Liver (tissue), 9 donors: ENCODE measurements around the gene C2orf49. TPM values are rescaled to one million over a fixed set of nuclear protein-coding genes. Genes with fewer than 3 reads are reported as not detected.

Source experiments
- DNase-seq: peaks from one replicate; pipeline ENCODE4 v3.0.0-alpha.2; 2017; ENCODE audit warnings: low spot score
- H3K27ac ChIP-seq, 2 donors: one replicate each; pipeline ENCODE4 v1.7.0; 2013; ENCODE audit warnings: inconsistent platforms in 2 of 2, low read length in 2 of 2, control low read depth in 1 of 2, low read depth in 1 of 2, mild to moderate bottlenecking in 1 of 2
- H3K27me3 ChIP-seq, 4 donors: one replicate each; pipeline versions ENCODE4 v1.6.1 to v1.7.0; 2013; ENCODE audit warnings: low read length in 3 of 4, inconsistent platforms in 1 of 4, mild to moderate bottlenecking in 1 of 4, moderate library complexity in 1 of 4; ENCODE audit not compliant: control insufficient read depth in 4 of 4, insufficient read depth in 4 of 4
- H3K36me3 ChIP-seq, 4 donors: one replicate each; pipeline versions ENCODE4 v1.6.1 to v1.7.0; 2013; ENCODE audit warnings: low read length in 3 of 4, mild to moderate bottlenecking in 3 of 4, low read depth in 1 of 4, moderate library complexity in 1 of 4; ENCODE audit not compliant: control insufficient read depth in 4 of 4, insufficient read depth in 3 of 4
- H3K4me1 ChIP-seq, 4 donors: one replicate each; pipeline versions ENCODE4 v1.6.1 to v1.7.0; 2013; ENCODE audit warnings: low read length in 3 of 4, mild to moderate bottlenecking in 3 of 4, moderate library complexity in 1 of 4; ENCODE audit not compliant: control insufficient read depth in 4 of 4, insufficient read depth in 4 of 4
- H3K4me3 ChIP-seq, 3 donors: one replicate each; pipeline versions ENCODE4 v1.6.1 to v1.7.0; 2013; ENCODE audit warnings: low read length in 3 of 3, control low read depth in 1 of 3, low read depth in 1 of 3, mild to moderate bottlenecking in 1 of 3
- H3K9ac ChIP-seq, 2 donors: one replicate each; pipeline ENCODE4 v1.7.0; 2013; ENCODE audit warnings: low read length in 2 of 2, mild to moderate bottlenecking in 2 of 2, moderate library complexity in 2 of 2, control low read depth in 1 of 2, low read depth in 1 of 2
- H3K9me3 ChIP-seq, 4 donors: one replicate each; pipeline versions ENCODE4 v1.6.1 to v1.7.0; 2013; ENCODE audit warnings: low read length in 3 of 4; ENCODE audit not compliant: control insufficient read depth in 4 of 4
- EGR1 ChIP-seq, 2 donors: IDR thresholded peaks; 2 replicates each; pipeline ENCODE4 v1.6.1; 2016 to 2018; ENCODE audit warnings: antibody characterized with exemption in 2 of 2, low read depth in 2 of 2
- HNF4G ChIP-seq: IDR thresholded peaks from 2 replicates; pipeline ENCODE4 v1.6.1; 2016; ENCODE audit warnings: antibody characterized with exemption
- RAD21 ChIP-seq, 2 donors: IDR thresholded peaks; 2 replicates each; pipeline ENCODE4 v1.6.1; 2016; ENCODE audit warnings: antibody characterized with exemption in 2 of 2, mild to moderate bottlenecking in 2 of 2
- RXRA ChIP-seq, 2 donors: IDR thresholded peaks; 2 replicates each; pipeline ENCODE4 v1.6.1; 2017 to 2018; ENCODE audit warnings: antibody characterized with exemption in 2 of 2, mild to moderate bottlenecking in 1 of 2
- WGBS: extraction: QIAGEN DNeasy Blood & Tissue Kit; methylation state at CpG from one replicate; pipeline ENCODE4 v1.1.7; 2013; 5-methylcytosine and 5-hydroxymethylcytosine counted together
- polyA plus RNA-seq, 2 donors: library from polyadenylated mRNA; stranded (reverse) in 1 of 2; unstranded in 1 of 2; fragments of 200-250 nt in 1 of 2; fragments of >200 nt in 1 of 2; fragmentation: Nextera tagmentation in 1 of 2; extraction: Ambion mirVana in 1 of 2; gene quantifications; one replicate each; pipeline versions ENCODE4 v1.2.1 to v1.2.3, GENCODE V29; 2013 to 2015
- total RNA-seq, 2 donors: library from RNA; depleted of rRNA; stranded (reverse); fragments of >200 nt; gene quantifications; one replicate each; pipeline ENCODE4 v1.2.3, GENCODE V29; 2014
- TF ChIP-seq, protein P1 (sequence below): IDR thresholded peaks from 2 replicates; pipeline ENCODE4 v1.6.1; 2016; ENCODE audit warnings: antibody characterized with exemption, mild to moderate bottlenecking
- TF ChIP-seq, protein P2 (sequence below): IDR thresholded peaks from 2 replicates; pipeline ENCODE4 v1.6.1; 2016; ENCODE audit warnings: antibody characterized with exemption
- TF ChIP-seq, protein P3 (sequence below): fragments of 150-350 bp; IDR thresholded peaks from 2 replicates; pipeline ENCODE4 v1.5.1; 2017; ENCODE audit warnings: improper control_type of control experiment, low read depth, low read length; ENCODE audit not compliant: missing input control
- TF ChIP-seq, protein P4 (sequence below): IDR thresholded peaks from 2 replicates; pipeline ENCODE4 v1.6.1; 2016; ENCODE audit warnings: antibody characterized with exemption
- donor health status: healthy.
- donor health status: healthy.
- donor health status: healthy.
- donor health status: healthy.
- donor health status: healthy.

Gene C2orf49
- total and polyA plus RNA-seq, 4 donors: 3.3 to 8.2 (median 8.1) TPM

DNA sequence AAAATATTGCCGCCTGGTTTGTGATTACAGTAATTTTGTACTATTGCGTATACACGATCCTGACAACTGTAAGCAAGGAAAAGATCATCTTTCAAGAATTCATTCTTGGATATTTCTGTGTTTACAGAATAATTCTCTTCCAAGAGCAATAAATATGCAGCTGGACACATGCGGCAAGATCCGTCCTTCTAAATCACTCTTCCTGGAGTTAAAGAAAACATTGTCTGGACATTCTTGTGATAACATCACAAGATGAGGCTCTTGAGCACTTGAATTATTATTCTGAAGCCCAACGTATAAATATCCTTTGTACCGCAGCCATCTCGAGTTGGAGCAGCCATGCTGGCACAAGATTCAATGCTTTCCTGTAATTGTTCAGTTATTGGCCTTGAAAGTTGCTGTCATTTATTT, 51.6 kb downstream of the C2orf49 start:
- H3K9ac ChIP-seq: no peak overlapping the region
- no peak overlapping the region for H3K4me3 ChIP-seq
- peaks cover 0 to 8% (median 0%) of the 10 kb centered on the region in 4 donors for H3K36me3 ChIP-seq
- peak overlapping the region in 1 of 2 donors; percentile 21 for H3K27ac ChIP-seq
- no peaks in the 10 kb centered on the region for H3K27me3 ChIP-seq
- WGBS: 73% methylated on average over 8 of the region's 8 CpGs
- H3K9me3 ChIP-seq: no peaks in the 10 kb centered on the region
- DNase-seq: no peak
- H3K4me1 ChIP-seq: no peaks in the 10 kb centered on the region
- TF ChIP-seq, protein P1, sequence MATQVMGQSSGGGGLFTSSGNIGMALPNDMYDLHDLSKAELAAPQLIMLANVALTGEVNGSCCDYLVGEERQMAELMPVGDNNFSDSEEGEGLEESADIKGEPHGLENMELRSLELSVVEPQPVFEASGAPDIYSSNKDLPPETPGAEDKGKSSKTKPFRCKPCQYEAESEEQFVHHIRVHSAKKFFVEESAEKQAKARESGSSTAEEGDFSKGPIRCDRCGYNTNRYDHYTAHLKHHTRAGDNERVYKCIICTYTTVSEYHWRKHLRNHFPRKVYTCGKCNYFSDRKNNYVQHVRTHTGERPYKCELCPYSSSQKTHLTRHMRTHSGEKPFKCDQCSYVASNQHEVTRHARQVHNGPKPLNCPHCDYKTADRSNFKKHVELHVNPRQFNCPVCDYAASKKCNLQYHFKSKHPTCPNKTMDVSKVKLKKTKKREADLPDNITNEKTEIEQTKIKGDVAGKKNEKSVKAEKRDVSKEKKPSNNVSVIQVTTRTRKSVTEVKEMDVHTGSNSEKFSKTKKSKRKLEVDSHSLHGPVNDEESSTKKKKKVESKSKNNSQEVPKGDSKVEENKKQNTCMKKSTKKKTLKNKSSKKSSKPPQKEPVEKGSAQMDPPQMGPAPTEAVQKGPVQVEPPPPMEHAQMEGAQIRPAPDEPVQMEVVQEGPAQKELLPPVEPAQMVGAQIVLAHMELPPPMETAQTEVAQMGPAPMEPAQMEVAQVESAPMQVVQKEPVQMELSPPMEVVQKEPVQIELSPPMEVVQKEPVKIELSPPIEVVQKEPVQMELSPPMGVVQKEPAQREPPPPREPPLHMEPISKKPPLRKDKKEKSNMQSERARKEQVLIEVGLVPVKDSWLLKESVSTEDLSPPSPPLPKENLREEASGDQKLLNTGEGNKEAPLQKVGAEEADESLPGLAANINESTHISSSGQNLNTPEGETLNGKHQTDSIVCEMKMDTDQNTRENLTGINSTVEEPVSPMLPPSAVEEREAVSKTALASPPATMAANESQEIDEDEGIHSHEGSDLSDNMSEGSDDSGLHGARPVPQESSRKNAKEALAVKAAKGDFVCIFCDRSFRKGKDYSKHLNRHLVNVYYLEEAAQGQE: no peak
- peak in 1 of 2 donors; percentile 11 for TF ChIP-seq RAD21 (IDR thresholded peaks at IDR 0.05)

DNA sequence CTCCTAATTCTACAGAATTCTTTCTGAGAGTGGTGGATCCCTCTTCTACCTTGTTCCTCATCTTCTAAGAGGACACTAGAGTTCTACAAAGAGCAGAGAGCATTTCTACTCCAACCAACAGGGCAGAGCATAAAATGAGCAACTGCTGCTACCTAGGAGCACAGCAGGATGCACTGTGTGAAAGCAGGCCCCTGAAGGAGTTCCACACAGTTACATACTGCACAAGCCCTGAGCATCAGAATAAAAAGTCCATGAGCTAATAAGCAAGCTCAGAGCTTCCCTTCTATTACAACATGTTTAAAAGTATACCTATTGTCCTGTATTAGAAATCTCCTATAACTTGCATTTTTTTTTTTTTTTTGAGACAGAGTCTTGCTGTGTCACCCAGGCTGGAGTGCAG, 53.1 kb downstream of the C2orf49 start:
- Histone ChIP-seq H3K4me1 (no peaks in the 10 kb centered on the region), H3K36me3 (peaks cover 0 to 1% (median 0%) of the 10 kb centered on the region in 4 donors), H3K27ac (no peak overlapping the region), H3K27me3 (no peaks in the 10 kb centered on the region), H3K4me3 (no peak overlapping the region), H3K9me3 (no peaks in the 10 kb centered on the region), H3K9ac (no peak overlapping the region)
- no peak for TF ChIP-seq RAD21 (IDR thresholded peaks at IDR 0.05)
- no peak for TF ChIP-seq RXRA (IDR thresholded peaks at IDR 0.05)
- TF ChIP-seq, protein P2, sequence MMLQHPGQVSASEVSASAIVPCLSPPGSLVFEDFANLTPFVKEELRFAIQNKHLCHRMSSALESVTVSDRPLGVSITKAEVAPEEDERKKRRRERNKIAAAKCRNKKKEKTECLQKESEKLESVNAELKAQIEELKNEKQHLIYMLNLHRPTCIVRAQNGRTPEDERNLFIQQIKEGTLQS: no peak
- no peak for TF ChIP-seq EGR1 (IDR thresholded peaks at IDR 0.05; ENCODE audit: low read depth in 2 of 2)
- TF ChIP-seq, protein P3, sequence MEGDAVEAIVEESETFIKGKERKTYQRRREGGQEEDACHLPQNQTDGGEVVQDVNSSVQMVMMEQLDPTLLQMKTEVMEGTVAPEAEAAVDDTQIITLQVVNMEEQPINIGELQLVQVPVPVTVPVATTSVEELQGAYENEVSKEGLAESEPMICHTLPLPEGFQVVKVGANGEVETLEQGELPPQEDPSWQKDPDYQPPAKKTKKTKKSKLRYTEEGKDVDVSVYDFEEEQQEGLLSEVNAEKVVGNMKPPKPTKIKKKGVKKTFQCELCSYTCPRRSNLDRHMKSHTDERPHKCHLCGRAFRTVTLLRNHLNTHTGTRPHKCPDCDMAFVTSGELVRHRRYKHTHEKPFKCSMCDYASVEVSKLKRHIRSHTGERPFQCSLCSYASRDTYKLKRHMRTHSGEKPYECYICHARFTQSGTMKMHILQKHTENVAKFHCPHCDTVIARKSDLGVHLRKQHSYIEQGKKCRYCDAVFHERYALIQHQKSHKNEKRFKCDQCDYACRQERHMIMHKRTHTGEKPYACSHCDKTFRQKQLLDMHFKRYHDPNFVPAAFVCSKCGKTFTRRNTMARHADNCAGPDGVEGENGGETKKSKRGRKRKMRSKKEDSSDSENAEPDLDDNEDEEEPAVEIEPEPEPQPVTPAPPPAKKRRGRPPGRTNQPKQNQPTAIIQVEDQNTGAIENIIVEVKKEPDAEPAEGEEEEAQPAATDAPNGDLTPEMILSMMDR: no peak
- TF ChIP-seq, protein P4, sequence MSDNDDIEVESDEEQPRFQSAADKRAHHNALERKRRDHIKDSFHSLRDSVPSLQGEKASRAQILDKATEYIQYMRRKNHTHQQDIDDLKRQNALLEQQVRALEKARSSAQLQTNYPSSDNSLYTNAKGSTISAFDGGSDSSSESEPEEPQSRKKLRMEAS: no peak
- TF ChIP-seq, protein P1: no peak
- no peak for TF ChIP-seq HNF4G
- no peak for DNase-seq
